HG02763 (cell line): ENCODE measurements around the gene OR6N1.

Experiments
- ATAC-seq: cut with Tn5 transposase; IDR thresholded peaks from one replicate; pipeline ENCODE4 v1.9.1; 2021; ENCODE audit warnings: mild to moderate bottlenecking, moderate library complexity; ENCODE audit not compliant: unreplicated experiment

Gene OR6N1, protein sequence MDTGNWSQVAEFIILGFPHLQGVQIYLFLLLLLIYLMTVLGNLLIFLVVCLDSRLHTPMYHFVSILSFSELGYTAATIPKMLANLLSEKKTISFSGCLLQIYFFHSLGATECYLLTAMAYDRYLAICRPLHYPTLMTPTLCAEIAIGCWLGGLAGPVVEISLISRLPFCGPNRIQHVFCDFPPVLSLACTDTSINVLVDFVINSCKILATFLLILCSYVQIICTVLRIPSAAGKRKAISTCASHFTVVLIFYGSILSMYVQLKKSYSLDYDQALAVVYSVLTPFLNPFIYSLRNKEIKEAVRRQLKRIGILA

DNA sequence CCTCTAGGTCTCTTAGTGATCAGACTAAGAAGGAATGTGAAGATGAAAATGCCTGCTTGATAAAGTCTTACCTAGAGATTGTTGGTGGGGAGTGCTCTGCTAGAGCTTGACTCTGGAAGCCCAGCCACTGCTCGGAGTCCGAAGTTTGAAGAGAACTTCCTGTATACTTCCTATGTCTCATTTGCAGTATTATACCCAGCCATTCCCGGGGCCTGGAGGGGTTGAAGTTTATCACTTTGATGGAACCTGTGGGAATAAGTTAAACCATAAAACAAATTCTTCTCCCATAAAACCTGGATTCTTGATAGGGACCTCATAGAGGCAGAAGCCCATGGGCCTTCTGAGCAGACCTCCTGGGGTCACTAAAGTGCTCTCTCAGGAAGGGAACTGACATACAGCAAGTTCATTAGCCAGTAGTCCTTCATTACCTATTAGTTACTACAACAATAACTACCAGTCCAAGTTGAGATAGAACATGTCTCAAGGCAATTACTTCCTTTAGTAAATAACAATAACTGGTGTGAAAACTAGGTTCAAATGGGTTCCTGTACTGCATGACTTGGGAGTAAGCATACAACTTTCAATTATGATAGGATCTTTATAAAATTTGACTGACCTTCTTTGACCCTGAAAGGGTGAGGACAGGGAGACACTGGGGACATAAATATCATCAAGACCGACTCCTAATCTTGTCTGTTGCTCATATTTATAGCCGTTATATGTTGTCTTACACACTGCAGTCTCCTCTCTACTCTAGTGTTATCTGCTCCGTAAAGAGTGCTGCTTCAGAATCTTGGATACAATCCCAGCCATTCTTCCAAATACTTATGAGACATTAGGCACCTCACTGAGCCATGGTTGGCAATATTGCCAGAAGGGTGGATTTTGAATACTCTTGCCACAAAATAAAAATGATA is at the start of gene OR6N1:
Gene OR6N1, minus strand, starts transcription at position 246 of the 917 bp plus-strand sequence. CDS start 5,513 bp downstream, outside the sequence.
- no peak for ATAC-seq

DNA sequence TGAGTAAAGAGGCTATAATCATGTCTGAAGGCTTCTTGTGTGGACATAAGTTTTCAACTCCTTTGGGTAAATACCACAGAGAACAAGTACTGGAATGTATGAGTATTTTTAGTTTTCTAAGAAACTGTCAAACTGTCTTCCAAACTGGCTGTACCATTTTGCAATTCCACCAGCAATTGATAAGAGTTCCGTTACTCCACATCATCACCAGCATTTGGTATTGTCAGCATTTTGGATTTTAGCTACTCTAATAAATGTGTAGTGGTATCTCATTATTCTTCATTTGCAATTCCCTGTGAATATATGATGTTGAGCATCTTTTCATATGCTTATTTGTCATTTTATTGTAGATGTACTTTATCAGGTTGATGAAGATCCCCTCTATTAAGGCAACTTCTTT is 49.7 kb upstream of the OR6N1 start:
- ATAC-seq = no peak

DNA sequence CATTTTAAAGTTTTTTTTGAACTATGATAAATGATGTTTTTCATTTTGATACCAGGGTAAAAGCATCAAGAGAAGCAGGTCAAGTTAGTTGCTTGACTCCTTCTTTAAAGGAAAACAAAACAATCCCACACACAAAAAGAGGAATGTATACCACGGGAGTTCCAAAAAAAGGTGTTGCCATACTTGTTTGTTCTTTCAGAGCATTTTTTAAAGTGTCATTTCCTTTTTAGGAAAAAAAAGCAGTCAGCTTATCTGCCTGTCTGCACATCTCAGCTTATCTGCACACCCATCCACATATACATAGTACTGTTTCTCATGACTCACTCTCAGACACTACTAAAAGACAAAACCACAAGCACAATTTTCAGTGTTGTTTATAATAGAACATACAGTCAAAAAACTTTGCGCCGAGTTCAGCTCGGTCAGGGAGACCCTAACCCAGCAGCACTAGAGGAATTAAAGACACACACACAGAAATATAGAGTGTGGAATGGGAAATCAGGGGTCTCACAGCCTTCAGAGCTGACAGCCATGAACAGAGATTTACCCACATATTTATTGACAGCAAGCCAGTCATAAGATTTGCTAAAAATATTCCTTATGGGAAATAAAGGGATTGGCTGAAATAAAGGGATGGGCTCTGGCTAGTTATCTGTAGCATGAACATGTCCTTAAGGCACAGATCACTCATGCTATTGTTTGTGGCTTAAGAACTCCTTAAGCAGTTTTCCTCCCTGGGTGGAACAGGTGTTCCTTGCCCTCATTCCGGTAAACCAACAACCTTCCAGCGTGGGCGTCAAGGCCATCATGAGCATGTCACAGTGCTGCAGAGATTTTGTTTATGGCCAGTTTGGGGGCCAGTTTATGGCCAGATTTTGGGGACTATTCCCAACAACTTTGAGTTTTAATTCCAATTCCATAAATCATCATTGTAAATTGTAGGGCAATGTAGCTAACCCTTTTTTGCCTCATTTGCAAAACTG is 47.8 kb upstream of the OR6N1 start:
- no peak for ATAC-seq

DNA sequence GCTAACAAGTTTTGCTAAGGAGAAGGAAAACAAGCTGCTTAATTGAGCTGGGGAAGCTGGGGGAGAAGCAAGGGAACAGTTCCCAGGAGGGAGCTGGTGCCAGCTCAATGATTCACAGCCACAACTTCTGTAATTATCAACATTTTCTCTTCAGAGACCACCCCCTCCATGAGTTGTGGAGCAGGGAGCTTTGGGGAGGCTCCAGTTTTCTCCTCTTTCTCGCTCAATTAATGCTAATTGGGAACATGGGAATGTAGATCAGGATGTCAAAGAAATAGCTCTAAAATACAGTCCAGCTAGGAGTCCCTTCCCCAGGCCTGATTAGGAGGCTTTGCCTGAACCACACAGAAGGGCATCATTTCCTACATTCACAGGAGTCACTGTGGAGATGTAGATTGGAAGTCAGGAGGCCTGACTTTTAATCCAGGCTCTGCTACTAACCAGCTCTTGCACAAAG is 47.0 kb upstream of the OR6N1 start:
- ATAC-seq = no peak

DNA sequence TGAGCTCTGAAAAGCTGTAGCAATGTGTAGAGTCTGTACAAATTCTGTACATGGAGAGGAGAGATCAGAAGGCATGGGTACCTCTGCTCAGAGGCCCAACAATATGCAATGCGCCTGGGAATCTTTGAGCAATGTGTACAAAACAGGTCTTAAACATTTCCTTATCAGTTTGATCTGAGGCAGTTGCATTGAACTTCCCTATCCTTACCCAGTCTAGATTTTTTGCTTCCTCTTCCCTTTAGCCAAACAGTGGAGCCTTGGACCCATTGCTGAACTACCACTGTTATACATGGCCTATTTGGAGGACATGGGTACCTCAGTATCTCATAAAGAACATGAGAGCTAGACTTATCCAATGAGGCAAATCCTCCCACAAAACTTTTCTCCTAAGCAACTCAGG is 46.6 kb upstream of the OR6N1 start:
- ATAC-seq = no peak

DNA sequence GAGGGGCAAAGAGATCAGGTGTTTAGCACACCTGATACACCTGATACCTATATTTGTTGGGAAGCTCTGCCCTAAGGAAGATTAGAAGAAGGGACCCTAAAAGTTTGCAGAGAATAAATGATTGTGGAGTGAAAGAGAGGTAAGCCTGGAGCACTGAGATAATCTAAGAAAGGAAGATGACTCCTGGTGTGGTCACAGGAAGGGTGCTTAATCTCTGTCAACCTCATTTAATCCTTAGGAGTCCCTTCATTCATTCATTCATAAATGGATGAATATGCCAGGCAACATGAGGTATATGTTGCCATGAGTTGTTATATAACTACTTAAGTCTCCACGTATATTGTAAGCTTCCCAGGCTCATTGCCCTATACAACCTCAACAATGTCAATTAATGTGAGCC is 43.0 kb upstream of the OR6N1 start:
- ATAC-seq = no peak

DNA sequence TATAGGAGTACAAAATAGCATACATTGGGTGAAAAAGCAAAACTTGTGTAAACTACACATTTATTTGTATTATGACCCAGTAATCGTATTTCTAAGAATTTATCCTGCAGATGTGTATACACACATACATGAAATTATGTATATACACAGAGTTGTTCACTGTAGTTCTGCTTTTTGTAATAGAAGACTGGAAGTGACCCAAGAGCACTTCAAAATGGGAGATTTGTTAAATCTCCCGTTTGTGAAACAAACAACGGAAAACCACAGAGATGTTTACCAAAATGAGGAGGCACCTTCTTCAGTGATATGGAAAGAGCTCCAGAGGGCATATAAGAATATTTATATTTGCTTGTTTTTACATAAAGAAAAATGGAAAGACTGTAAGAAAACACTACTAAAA is 41.2 kb upstream of the OR6N1 start:
- ATAC-seq = no peak

DNA sequence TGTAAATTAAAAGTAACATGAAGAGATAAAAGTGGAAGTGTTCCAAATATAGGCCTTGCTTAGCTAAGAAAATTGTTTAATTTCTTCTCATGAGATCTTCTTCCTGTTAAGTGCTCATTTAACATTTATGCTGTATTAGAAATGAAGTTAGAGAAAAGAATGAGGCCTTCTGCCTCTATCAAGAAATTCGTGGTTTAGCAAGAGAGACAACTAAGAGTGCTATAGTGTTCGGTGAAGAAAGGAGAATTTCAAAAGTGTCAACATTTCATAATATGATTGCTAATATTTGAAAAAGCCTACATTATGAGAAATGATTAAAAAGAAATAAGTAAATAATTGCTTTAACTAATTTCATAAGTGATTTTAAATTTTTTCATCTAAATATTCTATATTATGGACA is 40.3 kb upstream of the OR6N1 start:
- ATAC-seq = no peak

DNA sequence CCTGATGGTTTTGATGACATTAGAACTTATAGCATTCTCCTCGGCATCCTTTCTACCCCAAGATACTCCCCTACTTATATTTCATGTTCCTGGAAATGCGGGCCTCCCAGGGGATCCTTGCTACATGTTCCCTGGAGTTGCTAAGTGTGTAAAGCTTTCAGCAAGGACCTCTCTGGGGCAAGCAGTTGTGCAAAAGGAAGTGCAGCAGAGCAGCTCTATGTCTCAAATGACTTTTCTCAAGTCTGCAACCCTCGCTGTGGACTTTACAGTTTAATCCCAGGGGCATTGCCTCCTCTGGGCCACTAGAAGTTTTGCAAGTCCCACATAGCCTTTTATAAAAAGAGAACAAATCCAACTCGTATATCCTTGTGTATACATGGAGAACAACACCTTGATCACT is 38.3 kb upstream of the OR6N1 start:
- ATAC-seq = no peak

DNA sequence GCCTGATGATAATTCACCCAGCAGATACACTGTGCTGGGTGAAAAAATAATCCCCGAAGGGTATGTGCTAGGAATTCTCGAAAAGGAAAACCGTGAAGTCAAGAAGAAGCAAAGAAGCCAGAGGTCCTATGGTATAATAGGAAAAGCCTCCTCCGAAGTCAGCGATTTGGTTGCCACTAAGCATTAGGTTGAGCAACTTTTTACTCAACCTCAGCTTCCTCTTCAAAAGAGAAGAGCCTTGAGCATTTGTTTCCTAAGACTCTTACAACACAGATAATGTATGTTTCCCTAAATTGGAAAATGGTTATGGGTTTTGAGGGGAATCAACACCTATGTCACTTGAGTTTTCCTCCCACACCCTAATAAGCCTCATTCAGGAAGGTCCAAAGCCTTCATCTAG is 37.9 kb upstream of the OR6N1 start:
- no peak for ATAC-seq

DNA sequence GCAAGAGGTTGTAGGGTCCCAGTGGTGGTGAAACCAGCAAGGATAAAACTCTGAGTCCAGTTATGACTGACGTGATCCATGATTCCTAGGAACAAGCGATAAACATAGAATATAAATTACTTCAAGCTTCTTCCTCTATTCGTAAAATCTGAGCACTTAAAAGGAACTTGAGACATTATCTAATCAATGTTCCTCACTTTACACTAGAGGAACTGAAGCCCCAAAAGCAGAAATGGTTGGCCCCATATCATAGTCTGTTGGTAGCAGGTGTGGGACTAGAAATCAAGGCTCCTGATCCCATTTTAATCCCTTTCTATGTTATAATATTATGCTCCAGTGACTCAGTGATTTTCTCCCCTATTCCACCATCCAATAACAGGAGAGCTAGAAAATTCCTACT is 37.3 kb upstream of the OR6N1 start:
- ATAC-seq = no peak

DNA sequence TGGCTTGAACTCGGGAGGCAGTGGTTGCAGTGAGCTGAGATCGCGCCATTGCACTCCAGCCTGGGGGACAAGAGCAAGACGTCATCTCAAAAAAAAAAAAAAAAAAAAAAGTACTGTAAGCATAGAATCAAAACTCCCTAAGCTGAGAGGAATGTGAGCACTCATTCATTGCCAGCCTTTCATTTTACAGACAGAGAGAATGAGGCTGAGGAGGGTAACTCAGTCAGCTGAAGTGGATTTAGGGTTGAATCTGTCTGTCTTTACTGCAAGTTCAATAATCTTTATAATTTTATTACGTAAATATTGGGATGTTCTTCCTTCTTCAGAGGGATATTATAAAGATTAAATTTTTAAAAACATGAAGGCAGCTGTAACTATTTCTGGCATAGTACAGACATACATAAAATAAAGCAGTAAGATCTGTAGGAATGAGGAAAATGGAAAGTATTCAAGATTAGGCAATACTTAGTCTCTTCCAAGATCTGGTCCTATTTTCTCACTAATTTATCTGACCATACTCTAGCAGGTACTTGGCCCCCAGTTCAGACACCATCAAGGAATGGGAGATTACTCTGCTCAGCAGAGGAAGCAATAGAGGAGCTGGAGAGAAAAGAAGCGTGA is 35.0 kb upstream of the OR6N1 start:
- ATAC-seq = no peak

DNA sequence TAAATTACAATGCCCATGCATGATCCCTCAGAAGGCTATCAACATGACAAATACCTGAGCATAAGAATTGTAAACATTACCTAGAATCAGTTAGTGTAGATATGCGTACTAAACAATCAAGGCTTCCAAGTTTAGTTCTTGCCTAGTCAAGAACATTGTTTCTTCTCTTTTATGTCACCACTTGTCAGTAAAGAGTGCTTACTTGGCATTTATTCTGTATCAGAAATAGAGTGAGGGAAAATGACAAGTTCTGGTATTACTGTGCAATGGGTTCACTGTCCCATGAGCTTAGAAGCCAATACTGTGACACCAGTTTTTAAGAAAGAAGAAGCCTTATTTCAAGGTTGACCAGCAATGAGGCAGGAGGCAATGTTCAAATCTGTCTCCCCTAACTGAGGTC is 31.7 kb upstream of the OR6N1 start:
- ATAC-seq = no peak

DNA sequence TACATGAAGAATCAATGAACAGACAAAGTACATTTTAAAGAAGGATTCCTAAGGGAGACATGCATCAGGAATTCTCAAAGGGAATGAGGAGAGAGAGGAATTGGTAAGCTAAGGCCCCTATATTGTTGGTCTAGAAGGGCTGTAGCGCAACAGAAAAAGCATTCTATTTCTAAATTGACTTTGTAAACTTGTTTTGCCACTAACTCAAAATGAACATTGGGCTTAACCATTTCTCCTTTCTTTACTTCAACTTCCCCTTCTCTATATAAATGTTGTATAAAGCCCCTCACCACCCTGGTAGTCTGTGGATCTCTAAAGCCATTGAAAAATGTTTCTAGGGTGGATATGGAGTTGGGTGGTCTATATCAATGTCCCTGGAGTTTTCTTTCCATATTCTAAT is 29.4 kb upstream of the OR6N1 start:
- no peak for ATAC-seq

DNA sequence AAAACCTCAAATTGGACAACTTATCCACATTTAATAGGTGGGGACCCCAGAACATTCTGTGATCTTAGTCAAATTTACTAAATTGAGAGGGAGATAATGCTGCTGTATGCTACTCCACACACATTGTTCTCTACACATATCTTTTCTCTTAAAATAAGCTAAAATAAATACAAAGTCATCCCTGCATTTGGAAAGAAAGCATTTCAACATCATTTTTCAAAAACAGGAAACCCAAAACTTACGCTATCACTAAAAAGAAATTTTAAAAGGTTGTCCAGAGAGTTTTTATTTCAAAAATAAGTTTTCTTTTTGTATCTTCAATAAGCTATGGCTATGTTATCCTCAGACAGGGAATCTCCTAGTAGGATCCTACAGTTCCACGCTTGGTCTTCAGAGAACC is 28.5 kb upstream of the OR6N1 start:
- no peak for ATAC-seq

DNA sequence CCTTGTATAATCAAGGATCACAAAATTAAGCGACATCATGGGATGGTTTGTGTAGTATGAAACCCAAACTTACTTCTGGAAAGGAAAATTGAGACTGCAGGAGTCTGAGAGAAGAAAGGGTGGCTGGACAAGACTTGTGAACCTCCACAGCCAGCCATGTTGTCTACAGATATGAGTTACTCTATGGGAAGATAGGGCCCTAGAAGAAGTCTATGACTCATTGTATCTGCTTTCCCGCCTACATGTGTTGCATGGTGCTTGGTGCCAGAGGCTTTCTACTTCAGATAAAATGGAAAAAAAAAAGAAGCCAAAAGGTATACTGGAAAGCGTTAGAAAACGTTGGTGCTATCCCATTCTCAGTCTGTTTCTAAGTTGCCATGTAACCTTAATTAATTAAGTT is 27.7 kb upstream of the OR6N1 start:
- ATAC-seq = no peak

DNA sequence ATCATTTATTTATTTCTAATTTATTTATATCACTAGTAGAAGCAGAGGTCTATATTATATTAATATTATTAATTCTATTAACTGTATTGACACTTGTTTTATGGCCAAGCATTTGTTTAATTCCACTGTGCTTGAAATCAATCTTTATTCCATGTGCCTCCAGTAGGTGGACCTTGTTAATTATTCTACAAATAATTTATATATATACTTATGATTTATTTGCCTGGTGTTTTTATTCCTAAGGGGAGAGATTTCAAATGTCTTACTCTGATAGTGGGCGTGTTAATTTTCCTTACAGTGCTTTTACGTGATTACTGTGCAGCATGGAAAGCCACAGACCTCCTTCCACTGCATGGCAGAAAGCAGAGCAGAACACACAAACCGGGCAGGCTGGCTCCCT is 26.5 kb upstream of the OR6N1 start:
- ATAC-seq = no peak

DNA sequence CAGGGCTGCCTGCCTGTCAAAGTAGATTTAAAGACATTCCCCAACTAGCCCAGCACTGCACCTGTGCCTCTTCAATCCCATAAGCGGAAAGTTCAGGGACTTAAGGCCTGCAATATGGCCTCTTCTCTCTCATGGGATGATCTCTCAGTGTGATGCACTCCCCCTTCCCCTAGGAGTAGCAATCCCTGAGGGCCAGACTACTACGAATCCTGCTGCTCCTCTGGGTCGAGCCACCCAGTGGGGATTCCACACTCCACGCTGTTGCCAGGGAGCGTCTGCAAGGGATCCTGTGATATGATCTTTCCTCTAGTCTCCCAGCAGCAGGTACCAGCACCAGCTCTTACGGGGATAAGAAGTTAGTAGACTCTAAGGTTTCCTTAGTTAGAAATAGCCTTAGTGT is 22.3 kb upstream of the OR6N1 start:
- no peak for ATAC-seq

DNA sequence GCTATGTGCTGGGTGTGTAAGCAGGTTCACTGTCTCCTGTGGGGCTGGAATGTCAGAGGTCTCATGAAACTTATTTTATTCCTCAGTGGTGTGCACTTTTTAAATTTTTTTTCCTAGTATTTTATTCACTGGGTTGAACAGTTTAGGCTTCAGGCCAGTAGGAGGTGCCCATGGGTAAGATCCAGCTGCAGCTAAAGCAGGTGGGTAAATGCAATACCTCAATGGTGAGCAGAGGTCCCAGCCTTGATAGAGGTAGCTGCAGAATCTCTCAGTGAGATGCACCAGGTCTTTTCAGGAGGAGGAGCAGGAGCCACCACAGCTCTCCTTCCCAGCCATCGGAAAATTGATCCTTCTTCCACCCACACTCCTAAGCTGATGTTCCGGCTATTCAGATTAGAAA is 21.6 kb upstream of the OR6N1 start:
- no peak for ATAC-seq

DNA sequence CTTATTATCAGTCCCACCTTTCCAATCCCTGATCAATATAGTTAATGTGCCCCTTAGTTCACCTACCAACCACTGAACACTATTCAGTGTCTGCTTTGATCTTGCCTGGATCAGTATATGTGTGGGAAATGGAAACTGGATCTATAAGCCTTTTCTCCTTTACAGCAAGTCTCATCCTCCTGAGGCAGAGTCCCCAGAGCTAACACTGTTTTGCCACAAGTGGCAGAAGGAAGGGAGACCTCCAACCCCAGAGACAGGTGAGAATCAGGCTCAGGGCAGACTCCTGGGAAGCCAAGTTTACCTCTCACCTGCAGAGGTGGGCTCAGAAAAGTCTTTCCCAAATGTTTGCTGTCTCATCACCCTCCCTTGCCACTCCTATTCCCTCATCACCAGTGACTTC is 9.1 kb upstream of the OR6N1 start, which contains the start of gene OR6N2:
Gene OR6N2, minus strand, starts transcription at position 101 of the 400 bp plus-strand sequence. CDS start 3,569 bp downstream, outside the sequence.
- ATAC-seq = no peak
